Hepatocyte (in vitro differentiated cells): Measurements from ENCODE around the gene IRF6.

Source experiments
- EZH2phosphoT487 ChIP-seq: fragments of 200-600 bp; sonication (generic); IDR thresholded peaks from one replicate; pipeline ENCODE4 v1.6.1; 2018; ENCODE audit warnings: antibody characterized with exemption, mild to moderate bottlenecking, low read depth, moderate library complexity; ENCODE audit not compliant: unreplicated experiment, severe bottlenecking
- TF ChIP-seq, protein P1 (sequence below): fragments of 200-600 bp; sonication (generic); IDR thresholded peaks from 2 replicates; pipeline ENCODE4 v1.5.1; 2016; ENCODE audit warnings: antibody characterized with exemption, mild to moderate bottlenecking; ENCODE audit not compliant: poor library complexity

DNA sequence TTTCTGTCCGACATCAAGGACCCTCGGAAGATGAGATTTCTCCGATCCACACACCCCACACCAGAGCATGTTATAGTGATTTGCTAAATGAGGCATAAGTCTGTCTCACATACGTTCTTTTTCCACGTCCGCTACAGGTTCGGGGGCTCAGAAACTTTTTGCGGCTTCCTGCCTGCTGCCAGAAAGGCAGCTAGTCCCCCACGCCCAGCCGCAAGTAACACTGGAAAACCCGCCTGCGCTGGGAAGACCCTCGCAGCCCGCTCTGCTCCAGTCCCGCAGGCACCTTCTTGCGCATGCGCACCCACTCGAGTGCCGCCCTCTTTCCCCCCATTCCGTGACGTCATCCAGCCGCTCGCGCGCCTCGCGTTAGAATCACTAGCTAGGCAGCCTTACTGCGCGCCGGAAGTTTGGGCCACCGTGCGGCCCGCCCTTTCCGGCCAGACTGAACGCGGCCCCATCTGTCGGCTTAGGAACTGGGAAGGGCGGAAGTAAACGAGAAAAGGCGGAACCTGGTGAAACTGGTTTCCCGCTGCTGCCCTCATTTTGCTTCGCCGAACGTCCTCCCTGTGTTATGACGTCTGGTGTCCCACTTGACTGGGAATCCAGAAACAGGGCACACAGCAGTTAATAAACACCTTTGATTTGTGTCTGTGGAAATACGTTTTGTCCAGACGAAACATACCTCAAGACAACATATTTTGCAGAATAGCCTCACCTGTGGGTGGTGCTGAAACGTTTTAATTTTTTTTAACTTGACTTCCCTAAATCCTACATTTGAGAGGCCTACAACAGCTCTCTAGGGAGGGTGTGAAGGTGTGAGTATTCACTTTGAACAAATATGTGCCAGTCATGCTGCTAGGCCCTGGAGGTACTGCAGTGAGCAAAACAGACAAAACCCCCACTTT is 21.4 kb downstream of the IRF6 start, which contains the start of gene C1orf74:
- TF ChIP-seq EZH2phosphoT487: no peak
- TF ChIP-seq, protein P1, sequence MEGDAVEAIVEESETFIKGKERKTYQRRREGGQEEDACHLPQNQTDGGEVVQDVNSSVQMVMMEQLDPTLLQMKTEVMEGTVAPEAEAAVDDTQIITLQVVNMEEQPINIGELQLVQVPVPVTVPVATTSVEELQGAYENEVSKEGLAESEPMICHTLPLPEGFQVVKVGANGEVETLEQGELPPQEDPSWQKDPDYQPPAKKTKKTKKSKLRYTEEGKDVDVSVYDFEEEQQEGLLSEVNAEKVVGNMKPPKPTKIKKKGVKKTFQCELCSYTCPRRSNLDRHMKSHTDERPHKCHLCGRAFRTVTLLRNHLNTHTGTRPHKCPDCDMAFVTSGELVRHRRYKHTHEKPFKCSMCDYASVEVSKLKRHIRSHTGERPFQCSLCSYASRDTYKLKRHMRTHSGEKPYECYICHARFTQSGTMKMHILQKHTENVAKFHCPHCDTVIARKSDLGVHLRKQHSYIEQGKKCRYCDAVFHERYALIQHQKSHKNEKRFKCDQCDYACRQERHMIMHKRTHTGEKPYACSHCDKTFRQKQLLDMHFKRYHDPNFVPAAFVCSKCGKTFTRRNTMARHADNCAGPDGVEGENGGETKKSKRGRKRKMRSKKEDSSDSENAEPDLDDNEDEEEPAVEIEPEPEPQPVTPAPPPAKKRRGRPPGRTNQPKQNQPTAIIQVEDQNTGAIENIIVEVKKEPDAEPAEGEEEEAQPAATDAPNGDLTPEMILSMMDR: no peak
